HepG2 (cell line): ENCODE results near the gene SIAH3. TPM values are rescaled to one million over a fixed set of nuclear protein-coding genes. Genes with fewer than 3 reads are reported as not detected.

Source experiments
- ATAC-seq: fragments of 200-7000 bp; cut with Tn5 transposase; 3 replicates; pipeline ENCODE4 v1.9.1; 2020; ENCODE audit warnings: mild to moderate bottlenecking, moderate library complexity
- BruUV-seq: library from RNA; stranded (reverse); fragments of 400-500 nt; replicated peaks from 2 replicates; lab custom pipeline; 2021; lab: Mats Ljungman, UMichigan
- CTCF ChIA-PET: fragments of 300-600 bp; formaldehyde crosslinking; extraction: SDS; loops from one replicate; lab custom pipeline; 2021; ENCODE audit warnings: low total read pairs, inconsistent platforms, low intra/inter-chr PET ratio; lab: Yijun Ruan, JAX
- POLR2A ChIA-PET: fragments of 350-600 bp; sonication (Branson Sonifier 250); formaldehyde crosslinking; loops from one replicate; lab custom pipeline; 2020; ENCODE audit warnings: antibody characterized with exemption, inconsistent platforms; lab: Yijun Ruan, JAX
- DNase-seq: peaks from one replicate; pipeline ENCODE4 v3.0.0-alpha.2; 2015; ENCODE audit warnings: low spot score
- FAIRE-seq: peaks from 3 replicates; lab custom pipeline; 2011; peaks lifted over from hg19 to GRCh38; lab: Jason Lieb, UNC
- H2AFZ ChIP-seq: one replicate; pipeline ENCODE4 v1.6.1; 2011; ENCODE audit warnings: low read length, inconsistent platforms
- H3K27ac ChIP-seq: fragments of 300-600 bp; 3 replicates; pipeline ENCODE4 v1.8.0; 2011; ENCODE audit warnings: mixed run types, mild to moderate bottlenecking, mixed read lengths, low read length, inconsistent platforms; ENCODE audit not compliant: insufficient read depth; ENCODE audit errors: extremely low read length
- H3K27me3 ChIP-seq, 2 experiments: fragments of 200-600 bp in 1 of 2; 2 replicates in 1 of 2; 3 replicates in 1 of 2; pipeline versions ENCODE4 v1.6.0 to v1.8.0; 2011; ENCODE audit warnings: low read length in 2 of 2, mild to moderate bottlenecking in 2 of 2, moderate library complexity in 2 of 2, inconsistent platforms in 1 of 2; ENCODE audit not compliant: insufficient read depth in 2 of 2, control insufficient read depth in 1 of 2
- H3K36me3 ChIP-seq, 2 experiments: fragments of 200-600 bp in 1 of 2; replicated peaks in 1 of 2; 2 replicates in 1 of 2; 3 replicates in 1 of 2; pipeline versions ENCODE4 v1.5.1 to v1.8.0; 2011; ENCODE audit warnings: low read length in 2 of 2, inconsistent platforms in 1 of 2; ENCODE audit not compliant: insufficient read depth in 2 of 2, control insufficient read depth in 1 of 2
- H3K4me1 ChIP-seq: 2 replicates; pipeline ENCODE4 v1.5.1; 2012; ENCODE audit warnings: low read length, inconsistent platforms; ENCODE audit not compliant: insufficient read depth
- H3K4me2 ChIP-seq: 2 replicates; pipeline ENCODE4 v1.6.0; 2011; ENCODE audit warnings: low read depth, low read length, inconsistent platforms
- H3K4me3 ChIP-seq, 3 experiments: fragments of 200-600 bp in 1 of 3; sonication (generic), shearing (Covaris generic) in 1 of 3; replicated peaks in 1 of 3; 2 replicates each; pipeline ENCODE4 v1.5.1; 2011 to 2016; ENCODE audit warnings: low read length in 3 of 3, inconsistent platforms in 2 of 3, low read depth in 2 of 3, mild to moderate bottlenecking in 2 of 3, control low read depth in 1 of 3, mixed read lengths in 1 of 3; ENCODE audit not compliant: insufficient read depth in 1 of 3
- H3K79me2 ChIP-seq: one replicate; pipeline ENCODE4 v1.6.1; 2011; ENCODE audit warnings: low read length, inconsistent platforms; ENCODE audit not compliant: insufficient read depth
- H3K9ac ChIP-seq: 2 replicates; pipeline ENCODE4 v1.6.0; 2011; ENCODE audit warnings: mild to moderate bottlenecking, low read depth, low read length, inconsistent platforms; ENCODE audit not compliant: insufficient read depth
- H3K9me3 ChIP-seq: 2 replicates; pipeline ENCODE4 v1.5.1; 2012; ENCODE audit warnings: mild to moderate bottlenecking, low read length
- H4K20me1 ChIP-seq: 2 replicates; pipeline ENCODE4 v1.6.0; 2011; ENCODE audit warnings: inconsistent platforms, mild to moderate bottlenecking, low read length, moderate library complexity; ENCODE audit not compliant: insufficient read depth
- FOSL2 ChIP-seq: sonication (generic); formaldehyde crosslinking; IDR thresholded peaks from 2 replicates; pipeline ENCODE4 v1.4.0; 2020; ENCODE audit warnings: missing genetic modification reagents
- FOXP1 ChIP-seq, 2 experiments: fragments of 450-650 bp in 1 of 2; IDR thresholded peaks; 2 replicates each; pipeline ENCODE4 v1.6.1; 2017 to 2018; ENCODE audit warnings: antibody characterized with exemption in 1 of 2
- HNRNPUL1 ChIP-seq: fragments of 200-400 bp; formaldehyde crosslinking; IDR thresholded peaks from 2 replicates; pipeline ENCODE4 v1.6.1; 2017; ENCODE audit warnings: low read depth, mild to moderate bottlenecking, low read length, moderate library complexity
- STAG1 ChIP-seq: sonication (generic); formaldehyde crosslinking; IDR thresholded peaks from 2 replicates; pipeline ENCODE4 v1.4.0; 2020; ENCODE audit warnings: missing genetic modification reagents
- TARDBP ChIP-seq: sonication (generic); formaldehyde crosslinking; IDR thresholded peaks from 2 replicates; pipeline ENCODE4 v1.8.0; 2022; ENCODE audit warnings: mild to moderate bottlenecking, missing genetic modification reagents
- ZC3H4 ChIP-seq: sonication (generic); formaldehyde crosslinking; IDR thresholded peaks from 2 replicates; pipeline ENCODE4 v1.4.0; 2020; ENCODE audit warnings: missing genetic modification reagents, borderline replicate concordance
- ZNF572 ChIP-seq: sonication (generic); formaldehyde crosslinking; IDR thresholded peaks from 2 replicates; pipeline ENCODE4 v1.5.1; 2020; ENCODE audit warnings: mild to moderate bottlenecking, missing genetic modification reagents
- WGBS: methylation state at CpG from one replicate; pipeline ENCODE4 v1.1.6; 2017; ENCODE audit warnings: low lambda C conversion rate; 5-methylcytosine and 5-hydroxymethylcytosine counted together
- in situ Hi-C: cut with HindIII; loops from 2 replicates; pipeline ENCODE4 v1.10.0; 2017; ENCODE audit warnings: low pct_unique_long_range_greater_than_20kb; ENCODE audit not compliant: extremely low pct_ligation_motif_present
- intact Hi-C: fragments of 100-400 bp; cut with micrococcal nuclease; formaldehyde crosslinking; loops from one replicate; pipeline ENCODE4 v1.10.0; 2022; ENCODE audit not compliant: unreplicated experiment
- polyA plus RNA-seq, 8 experiments: library from polyadenylated mRNA; depleted of rRNA in 3 of 8; stranded (reverse) in 7 of 8; unstranded in 1 of 8; fragments of >200 nt; fragmentation: Illumina TruSeq in 4 of 8; extraction: Trizol in 4 of 8; gene quantifications; 2 replicates each; pipeline versions ENCODE4 v1.2.1 to v1.2.3, GENCODE V29; 2011 to 2016; ENCODE audit warnings: low read depth in 4 of 8, missing spikeins in 1 of 8, mixed read lengths in 1 of 8; ENCODE audit not compliant: insufficient read depth in 1 of 8
- total RNA-seq, 5 experiments: library from RNA; depleted of rRNA; stranded (reverse); fragments of >200 nt; fragmentation: Illumina TruSeq; extraction: Trizol; gene quantifications; 2 replicates each; pipeline ENCODE4 v1.2.3, GENCODE V29; 2016; ENCODE audit warnings: low read depth in 1 of 5
- TF ChIP-seq, protein P1 (sequence below): sonication (generic); formaldehyde crosslinking; IDR thresholded peaks from 2 replicates; pipeline ENCODE4 v1.8.1; 2022; ENCODE audit warnings: low read depth, mild to moderate bottlenecking, missing genetic modification reagents

Gene SIAH3
- total and polyA plus RNA-seq, 2 of the 13 experiments (the other 11 are each of a cell fraction or from before 2014, with no cell fraction given) = not detected

DNA sequence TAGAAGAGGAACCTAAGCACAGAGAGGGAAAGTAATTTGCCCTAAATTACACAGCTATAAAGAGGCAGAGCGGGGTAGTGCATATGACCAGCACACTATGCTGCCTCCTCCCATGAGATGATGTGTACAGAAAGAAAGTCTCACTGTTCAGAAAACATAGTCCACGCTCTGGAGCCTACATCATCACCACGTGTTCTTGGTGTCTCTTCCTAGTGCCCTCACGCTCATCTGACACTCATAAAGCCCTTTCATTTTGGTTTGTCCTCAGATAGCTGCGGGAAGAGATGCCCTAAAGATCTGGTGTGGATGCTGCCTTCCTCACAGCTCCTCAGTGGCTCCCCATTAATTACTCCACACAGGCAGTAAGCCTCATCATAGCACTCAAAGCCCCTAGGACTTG, 27.4 kb upstream of the SIAH3 start:
- H3K9me3 ChIP-seq = no peaks in the 10 kb centered on the region
- no peak overlapping the region for H2AFZ ChIP-seq
- H3K4me1 ChIP-seq = no peaks in the 10 kb centered on the region
- H3K4me2 ChIP-seq = no peak overlapping the region
- TF ChIP-seq STAG1 (CRISPR knock-in tag) = no peak
- no peak overlapping the region for H3K4me3 ChIP-seq
- H3K9ac ChIP-seq = no peak overlapping the region
- no TSS peak for BruUV-seq
- no peaks in the 10 kb centered on the region; a peak in 2 of 5 replicates for H3K27me3 ChIP-seq
- FAIRE-seq (no peak), ATAC-seq (no peak), DNase-seq (no peak)
- no peak overlapping the region for H3K27ac ChIP-seq
- ChIA-PET POLR2A (no interaction called here), CTCF (interaction anchor here (2.1 kb wide), 1 partner anchor 71 kb away, joined by 5 read pairs; no protein-coding TSS in a partner anchor)
- in situ Hi-C loops = no loop called here
- 32% methylated on average over 5 of the region's 5 CpGs for WGBS
- H3K79me2 ChIP-seq = no peaks in the 10 kb centered on the region
- no peaks in the 10 kb centered on the region for H4K20me1 ChIP-seq
- intact Hi-C loops = loop anchor here (2.0 to 5.0 kb wide), 2 partner anchors 72 to 257 kb away; no protein-coding TSS in a partner anchor
- no peaks in the 10 kb centered on the region for H3K36me3 ChIP-seq

DNA sequence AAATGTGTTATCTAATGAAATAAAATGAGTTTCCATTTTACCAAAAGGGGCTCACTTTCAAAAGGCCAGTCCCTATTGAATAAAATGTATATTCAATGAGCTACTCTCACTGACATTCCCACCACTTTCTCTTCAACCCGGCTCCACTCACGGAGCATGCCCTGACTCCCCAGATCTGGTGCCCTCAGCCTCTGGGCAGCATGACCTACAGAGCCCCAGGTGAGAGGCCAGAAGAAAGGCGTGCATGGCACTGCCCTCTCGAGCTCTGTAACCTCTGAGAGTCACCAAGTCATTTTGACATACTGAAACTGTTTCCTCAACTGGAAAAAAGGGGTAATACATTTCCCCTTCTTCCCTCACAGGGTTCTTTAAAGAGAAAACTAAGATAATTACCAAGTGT, 25.2 kb upstream of the SIAH3 start:
- H4K20me1 ChIP-seq = no peaks in the 10 kb centered on the region
- H3K79me2 ChIP-seq = no peaks in the 10 kb centered on the region
- no peaks in the 10 kb centered on the region for H3K9me3 ChIP-seq
- no peak overlapping the region for H3K27ac ChIP-seq
- no peak overlapping the region for H2AFZ ChIP-seq
- WGBS = 17% methylated on average over 4 of the region's 4 CpGs
- no peak overlapping the region for H3K4me2 ChIP-seq
- no peaks in the 10 kb centered on the region for H3K4me1 ChIP-seq
- DNase-seq (no peak), ATAC-seq (no peak), FAIRE-seq (no peak)
- TF ChIP-seq TARDBP (CRISPR knock-in tag) (no peak), ZC3H4 (CRISPR knock-in tag) (no peak), ZNF572 (CRISPR knock-in tag) (no peak), FOXP1 (IDR thresholded peaks at IDR 0.05) (no peak), FOXP1 (CRISPR knock-in tag; IDR thresholded peaks at IDR 0.05) (no peak), HNRNPUL1 (no peak), FOSL2 (CRISPR knock-in tag) (no peak)
- TF ChIP-seq, protein P1, sequence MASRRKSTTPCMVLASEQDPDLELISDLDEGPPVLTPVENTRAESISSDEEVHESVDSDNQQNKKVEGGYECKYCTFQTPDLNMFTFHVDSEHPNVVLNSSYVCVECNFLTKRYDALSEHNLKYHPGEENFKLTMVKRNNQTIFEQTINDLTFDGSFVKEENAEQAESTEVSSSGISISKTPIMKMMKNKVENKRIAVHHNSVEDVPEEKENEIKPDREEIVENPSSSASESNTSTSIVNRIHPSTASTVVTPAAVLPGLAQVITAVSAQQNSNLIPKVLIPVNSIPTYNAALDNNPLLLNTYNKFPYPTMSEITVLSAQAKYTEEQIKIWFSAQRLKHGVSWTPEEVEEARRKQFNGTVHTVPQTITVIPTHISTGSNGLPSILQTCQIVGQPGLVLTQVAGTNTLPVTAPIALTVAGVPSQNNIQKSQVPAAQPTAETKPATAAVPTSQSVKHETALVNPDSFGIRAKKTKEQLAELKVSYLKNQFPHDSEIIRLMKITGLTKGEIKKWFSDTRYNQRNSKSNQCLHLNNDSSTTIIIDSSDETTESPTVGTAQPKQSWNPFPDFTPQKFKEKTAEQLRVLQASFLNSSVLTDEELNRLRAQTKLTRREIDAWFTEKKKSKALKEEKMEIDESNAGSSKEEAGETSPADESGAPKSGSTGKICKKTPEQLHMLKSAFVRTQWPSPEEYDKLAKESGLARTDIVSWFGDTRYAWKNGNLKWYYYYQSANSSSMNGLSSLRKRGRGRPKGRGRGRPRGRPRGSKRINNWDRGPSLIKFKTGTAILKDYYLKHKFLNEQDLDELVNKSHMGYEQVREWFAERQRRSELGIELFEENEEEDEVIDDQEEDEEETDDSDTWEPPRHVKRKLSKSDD (CRISPR knock-in tag) = no peak
- intact Hi-C loops = loop anchor here (5.0 kb wide), 1 partner anchor 254 kb away; no protein-coding TSS in a partner anchor
- H3K36me3 ChIP-seq = no peaks in the 10 kb centered on the region
- CTCF ChIA-PET = no interaction called here
- no peak overlapping the region for H3K4me3 ChIP-seq
- no peaks in the 10 kb centered on the region; a peak in 3 of 5 replicates for H3K27me3 ChIP-seq
- H3K9ac ChIP-seq = no peak overlapping the region
- POLR2A ChIA-PET = no interaction called here
- in situ Hi-C loops = no loop called here
- no TSS peak for BruUV-seq
